HG03442 (cell line): ENCODE results near the gene ZDHHC16.

Experiments
- ATAC-seq: cut with Tn5 transposase; IDR thresholded peaks from one replicate; pipeline ENCODE4 v1.9.1; 2021; ENCODE audit warnings: mild to moderate bottlenecking, moderate library complexity; ENCODE audit not compliant: unreplicated experiment

ZDHHC16 gene

GRCh38 chr10:97506199-97506991 is 60.4 kb downstream of the ZDHHC16 start:
- ATAC-seq, result no peak
